Occipital lobe (tissue), 2 donors: ENCODE data around the gene SLC25A42. TPM values are rescaled to one million over a fixed set of nuclear protein-coding genes. Genes with fewer than 3 reads are reported as not detected.
"Not testable (repeated sequence)": the region's sequence is repeated elsewhere in the genome, so short reads cannot be mapped to it uniquely, and the experiment has no call there.

Experiments used
- DNase-seq: peaks from one replicate; lab custom pipeline; 2025; lab: John Stamatoyannopoulos, UW
- total RNA-seq: library from RNA; depleted of rRNA; stranded (reverse); fragments of >200 nt; gene quantifications from one replicate; pipeline ENCODE4 v1.2.3, GENCODE V29; 2014

SLC25A42 gene
- total RNA-seq, 1 donor from 2014 or later: 12.6 TPM

DNA sequence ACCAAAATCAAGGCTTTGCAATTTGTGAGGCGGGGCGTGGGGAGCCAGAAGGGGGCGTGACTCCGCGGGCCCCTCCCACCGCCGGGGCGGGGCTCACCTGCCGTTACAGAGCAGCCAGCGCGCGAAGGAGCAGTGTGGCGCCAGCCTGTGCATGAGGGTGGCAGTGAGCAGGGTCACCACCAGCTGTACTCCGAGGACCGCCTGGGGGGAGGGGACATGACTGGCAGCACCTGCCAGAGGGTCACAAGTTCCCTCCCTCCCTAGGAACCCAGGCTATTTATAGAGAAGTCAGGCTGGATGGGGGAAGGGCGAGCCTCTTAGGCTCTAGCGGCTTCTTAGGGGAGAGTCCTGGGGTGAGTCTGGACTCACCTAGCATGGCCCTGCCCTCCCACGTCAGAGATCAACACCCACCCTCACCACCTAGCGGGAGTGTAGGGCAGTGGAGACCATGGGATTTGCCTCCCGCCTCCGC is 70.9 kb downstream of the SLC25A42 start:
- no peak for DNase-seq

- not testable (repeated sequence) for DNase-seq
Observed at GRCh38 chr19:19135713-19136112, 71.9 kb downstream of the SLC25A42 start.

- no peak for DNase-seq
Observed at GRCh38 chr19:19137556-19138108, 73.8 kb downstream of the SLC25A42 start.

- DNase-seq: peak; percentile 97
Observed at GRCh38 chr19:19138109-19138981, 74.6 kb downstream of the SLC25A42 start, which contains the start of gene TMEM161A. TMEM161A (minus strand) TSS chr19:19138478; CDS start chr19:19138428, 50 bp downstream.

GRCh38 chr19:19139876-19140229 is 76.1 kb downstream of the SLC25A42 start:
- no peak for DNase-seq

DNA sequence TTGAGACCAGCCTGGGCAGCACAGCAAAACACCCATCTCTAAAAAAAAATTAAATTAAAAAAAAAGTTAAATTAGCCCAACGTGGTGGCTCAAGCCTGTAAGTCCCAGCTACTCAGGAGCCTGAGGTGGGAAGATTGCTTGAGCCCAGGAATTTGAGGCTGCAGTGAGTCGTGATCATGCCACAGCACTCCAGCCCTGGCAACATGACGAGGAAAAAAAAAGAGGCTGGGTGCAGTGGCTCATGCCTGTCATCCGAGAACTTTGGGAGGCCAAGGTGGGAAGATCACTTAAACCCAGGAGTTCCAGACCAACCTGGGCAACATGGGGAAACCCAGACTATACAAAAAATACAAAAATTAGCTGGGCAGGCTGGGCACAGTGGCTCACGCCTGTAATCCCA is 76.7 kb downstream of the SLC25A42 start:
- no peak for DNase-seq

DNA sequence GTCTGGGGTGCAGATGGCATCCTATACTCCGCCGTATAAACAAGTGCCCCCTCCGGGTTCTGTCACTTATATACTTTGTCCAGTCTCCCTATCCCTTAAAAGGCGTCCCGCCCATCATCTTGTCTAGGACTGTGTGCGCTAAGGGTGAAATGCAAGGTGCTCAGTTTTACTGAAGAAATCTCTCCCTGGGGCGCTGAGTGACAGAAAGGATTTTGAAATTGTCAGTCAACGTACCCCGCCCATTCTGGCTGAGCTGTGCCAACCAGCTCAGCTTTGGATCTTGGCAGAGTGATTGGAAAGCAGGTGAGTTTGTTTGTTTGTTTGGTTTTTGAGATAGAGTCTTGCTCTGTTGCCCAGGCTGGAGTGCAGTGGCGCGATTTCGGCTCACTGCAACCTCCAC is 78.6 kb downstream of the SLC25A42 start:
- DNase-seq: no peak

- no peak for DNase-seq
Observed at GRCh38 chr19:19145281-19145680, 81.5 kb downstream of the SLC25A42 start.

GRCh38 chr19:19145684-19146608 is 82.2 kb downstream of the SLC25A42 start:
- peak; percentile 42 for DNase-seq

DNA sequence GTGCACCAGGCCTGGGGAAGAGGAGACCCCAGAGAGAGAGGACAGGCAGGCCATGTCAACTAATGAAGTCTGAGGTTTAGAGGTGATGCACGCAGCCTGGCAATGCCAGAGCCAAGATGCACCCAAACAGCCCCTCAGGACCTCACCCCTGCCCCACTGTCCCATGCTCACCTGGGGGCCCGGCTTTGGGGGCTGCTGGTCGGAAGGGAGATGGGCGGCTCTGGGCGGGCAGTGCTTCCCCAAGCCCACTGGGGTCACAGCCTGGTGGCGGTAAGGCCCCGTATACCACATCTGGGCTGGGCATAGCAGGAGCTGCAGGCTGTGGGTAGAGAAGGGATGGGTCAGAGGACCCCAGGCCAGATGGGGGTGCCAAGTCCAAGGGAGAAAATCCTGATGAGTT is 83.1 kb downstream of the SLC25A42 start:
- DNase-seq: no peak

DNA sequence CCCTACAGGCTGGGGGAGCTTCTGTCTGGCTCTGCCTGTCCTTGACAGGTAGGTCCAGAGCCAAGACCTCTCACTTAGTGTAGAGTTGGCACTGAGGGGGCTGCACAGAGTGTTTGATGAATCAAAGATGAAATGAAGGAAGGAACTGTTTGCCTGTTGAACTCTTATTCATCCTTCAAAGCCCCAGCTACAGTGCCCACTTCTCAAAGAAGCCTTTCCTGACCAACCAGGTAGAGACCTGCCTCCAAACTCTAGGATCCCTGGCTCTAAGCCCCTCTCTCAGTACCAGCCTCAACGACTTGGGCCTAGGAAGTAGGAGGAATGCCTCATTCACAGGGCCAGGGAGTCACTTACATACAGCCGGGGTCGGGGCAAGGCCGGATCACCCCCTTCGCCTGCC is 83.5 kb downstream of the SLC25A42 start:
- no peak for DNase-seq

GRCh38 chr19:19148504-19148903 is 84.7 kb downstream of the SLC25A42 start:
- not testable (repeated sequence) for DNase-seq

DNA sequence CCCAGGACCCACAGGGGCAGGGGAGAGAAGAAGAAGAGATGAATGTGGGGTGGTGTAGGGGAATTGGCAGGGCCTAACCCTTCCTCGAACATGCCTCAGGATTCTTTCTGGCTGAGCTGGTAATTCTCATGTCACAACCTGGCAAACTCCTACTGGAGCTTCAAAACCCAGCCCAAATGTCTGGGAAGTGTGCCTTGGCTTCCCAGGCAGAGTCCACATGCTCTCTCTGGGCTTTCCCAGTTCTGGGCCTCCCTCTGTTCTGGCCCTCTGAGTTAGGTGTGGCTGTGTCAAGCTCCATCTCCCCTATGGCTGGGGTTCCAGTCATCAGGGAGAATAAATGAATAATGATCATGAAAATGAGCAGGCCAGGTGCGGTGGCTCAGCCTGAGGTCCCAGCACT is 85.6 kb downstream of the SLC25A42 start:
- DNase-seq: no peak

- no peak for DNase-seq
Observed at GRCh38 chr19:19151418-19151817, 87.6 kb downstream of the SLC25A42 start.

GRCh38 chr19:19152668-19153384 is 89.0 kb downstream of the SLC25A42 start:
- DNase-seq: no peak

GRCh38 chr19:19154768-19155494 is 91.1 kb downstream of the SLC25A42 start:
- no peak for DNase-seq

DNA sequence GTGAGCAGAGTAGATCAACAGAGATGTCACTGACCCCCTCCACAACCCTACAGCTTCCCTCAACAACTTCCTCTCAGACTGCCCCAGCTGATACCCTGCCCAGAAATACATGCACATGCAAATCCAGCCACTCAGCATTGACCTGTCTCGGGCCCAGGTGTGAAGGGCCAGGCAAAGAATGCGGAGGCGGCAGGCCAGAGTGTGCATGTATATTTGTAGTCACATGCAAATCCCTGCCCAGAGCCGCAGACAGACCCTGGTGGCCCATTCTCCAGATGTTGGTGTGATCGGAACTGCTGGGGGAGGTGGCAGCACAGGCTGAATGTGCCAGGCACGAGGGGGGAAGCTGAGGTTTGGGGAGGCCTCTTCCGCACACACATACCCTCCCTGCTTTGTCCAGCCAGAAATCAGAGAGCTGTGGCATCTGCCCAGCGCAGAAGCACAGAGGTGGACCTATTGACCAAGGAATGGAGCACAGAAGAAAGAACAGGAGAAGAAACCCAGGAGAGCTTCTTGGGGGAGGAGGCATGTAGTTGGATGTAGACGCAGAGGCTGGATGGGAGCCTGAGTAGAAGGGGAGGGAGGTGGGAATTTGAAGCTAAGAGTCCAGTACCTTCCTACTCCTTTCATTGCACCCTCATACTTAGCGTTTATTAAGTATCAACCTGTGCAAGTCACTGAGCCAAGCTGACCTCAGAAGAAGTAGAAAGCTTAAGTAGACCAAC is 91.9 kb downstream of the SLC25A42 start:
- no peak for DNase-seq

- DNase-seq: no peak
Observed at GRCh38 chr19:19157808-19158207, 94.0 kb downstream of the SLC25A42 start.

GRCh38 chr19:19159534-19159933 is 95.7 kb downstream of the SLC25A42 start:
- DNase-seq: no peak
